Common myeloid progenitor, CD34-positive (primary cell): ENCODE results near the gene GPX3.

Source experiments
- CTCF ChIA-PET: fragments of 350-600 bp; sonication (Branson Sonifier 250); formaldehyde crosslinking; loops from one replicate; lab custom pipeline; 2021; ENCODE audit warnings: antibody characterized with exemption; lab: Charles Lee
- POLR2A ChIA-PET: fragments of 350-600 bp; sonication (Branson Sonifier 250); formaldehyde crosslinking; loops from one replicate; lab custom pipeline; 2021; ENCODE audit warnings: antibody characterized with exemption; lab: Charles Lee
- DNase-seq, 3 donors: peaks; one replicate each; pipeline versions ENCODE4 v3.0.0 to v3.0.0-alpha.2; 2013
- H3K27ac ChIP-seq, 2 experiments: 1 replicate in 1 of 2; 2 replicates in 1 of 2; pipeline ENCODE4 v1.7.0; 2013; ENCODE audit warnings: inconsistent platforms in 2 of 2, low read length in 2 of 2, mild to moderate bottlenecking in 2 of 2, low read depth in 1 of 2, moderate library complexity in 1 of 2; ENCODE audit not compliant: severe bottlenecking in 2 of 2, insufficient read depth in 1 of 2, poor library complexity in 1 of 2
- H3K27me3 ChIP-seq, 5 experiments: replicated peaks in 2 of 5; 1 replicate in 3 of 5; 2 replicates in 2 of 5; pipeline versions ENCODE4 v1.6.1 to v1.7.0; 2013; ENCODE audit warnings: low read length in 4 of 5, mild to moderate bottlenecking in 2 of 5, moderate library complexity in 2 of 5, inconsistent platforms in 1 of 5; ENCODE audit not compliant: insufficient read depth in 5 of 5, control insufficient read depth in 4 of 5
- H3K36me3 ChIP-seq, 4 experiments: 1 replicate in 2 of 4; 2 replicates in 2 of 4; pipeline versions ENCODE4 v1.6.1 to v1.7.0; 2013; ENCODE audit warnings: low read length in 3 of 4, control low read depth in 1 of 4, mild to moderate bottlenecking in 1 of 4; ENCODE audit not compliant: control insufficient read depth in 4 of 4, insufficient read depth in 4 of 4
- H3K4me1 ChIP-seq, 4 experiments: 1 replicate in 3 of 4; 2 replicates in 1 of 4; pipeline versions ENCODE4 v1.6.1 to v1.7.1; 2013; ENCODE audit warnings: low read length in 3 of 4, mild to moderate bottlenecking in 3 of 4, control low read depth in 1 of 4, inconsistent platforms in 1 of 4, moderate library complexity in 1 of 4; ENCODE audit not compliant: control insufficient read depth in 4 of 4, insufficient read depth in 4 of 4; ENCODE audit errors: control extremely low read depth in 1 of 4
- H3K4me3 ChIP-seq, 7 experiments: 1 replicate in 4 of 7; 2 replicates in 3 of 7; pipeline versions ENCODE4 v1.5.1 to v1.7.0; 2013; ENCODE audit warnings: mild to moderate bottlenecking in 7 of 7, low read length in 6 of 7, moderate library complexity in 6 of 7, inconsistent platforms in 2 of 7, low read depth in 2 of 7, control low read depth in 1 of 7; ENCODE audit not compliant: insufficient read depth in 4 of 7, control insufficient read depth in 1 of 7; ENCODE audit errors: extremely low read depth in 1 of 7
- H3K9me3 ChIP-seq, 5 experiments: 1 replicate in 4 of 5; 2 replicates in 1 of 5; pipeline versions ENCODE4 v1.6.1 to v1.7.1; 2013; ENCODE audit warnings: low read length in 4 of 5, mild to moderate bottlenecking in 2 of 5, inconsistent platforms in 1 of 5, low read depth in 1 of 5, moderate library complexity in 1 of 5; ENCODE audit not compliant: control insufficient read depth in 4 of 5, insufficient read depth in 2 of 5; ENCODE audit errors: control extremely low read depth in 1 of 5
- WGBS: methylation state at CpG from one replicate; pipeline ENCODE4 v1.1.5; 2013; ENCODE audit not compliant: insufficient coverage; 5-methylcytosine and 5-hydroxymethylcytosine counted together

Gene GPX3

GRCh38 chr5:151051066-151051930 is 30.9 kb downstream of the GPX3 start:
- CTCF ChIA-PET, result interaction anchor here (0.6 to 45.7 kb wide), 24 partner anchors 9 to 200 kb away, joined by 3 to 1757 read pairs (median 6); partner anchors contain the start of gene CCDC69
- H3K27me3 ChIP-seq, result no peaks in the 10 kb centered on the region
- no peak overlapping the region for H3K27ac ChIP-seq
- H3K4me3 ChIP-seq, result no peak overlapping the region
- H3K9me3 ChIP-seq, result no peaks in the 10 kb centered on the region
- WGBS, result 74% methylated on average over 5 of the region's 6 CpGs
- peak; percentile 84 to 91 (median 86) for DNase-seq
- POLR2A ChIA-PET, result interaction anchor here (1.5 kb wide), 1 partner anchor 64 kb away, joined by 12 read pairs; no protein-coding TSS in a partner anchor
- peaks cover 34 to 92% (median 70%) of the 10 kb centered on the region in 4 experiments for H3K36me3 ChIP-seq
- peaks cover 1 to 13% (median 9%) of the 10 kb centered on the region in 4 experiments for H3K4me1 ChIP-seq

GRCh38 chr5:151051931-151052608 is 31.7 kb downstream of the GPX3 start:
- H3K36me3 ChIP-seq, result peaks cover 30 to 92% (median 69%) of the 10 kb centered on the region in 4 experiments
- ChIA-PET POLR2A (interaction anchor here (1.3 to 1.5 kb wide), 2 partner anchors 46 to 64 kb away, joined by 5 to 12 read pairs; no protein-coding TSS in a partner anchor), CTCF (interaction anchor here (0.6 to 45.7 kb wide), 24 partner anchors 9 to 199 kb away, joined by 3 to 1757 read pairs (median 6); partner anchors contain the start of gene CCDC69)
- H3K4me3 ChIP-seq, result no peak overlapping the region
- peaks cover 1 to 18% (median 11%) of the 10 kb centered on the region in 4 experiments for H3K4me1 ChIP-seq
- WGBS, result 98% methylated on average over 9 of the region's 10 CpGs
- no peak for DNase-seq
- H3K27me3 ChIP-seq, result no peaks in the 10 kb centered on the region
- no peak overlapping the region for H3K27ac ChIP-seq
- no peaks in the 10 kb centered on the region for H3K9me3 ChIP-seq

- no peaks in the 10 kb centered on the region for H3K27me3 ChIP-seq
- H3K4me1 ChIP-seq, result peaks cover 1 to 18% (median 11%) of the 10 kb centered on the region in 4 experiments
- CTCF ChIA-PET, result interaction anchor here (0.6 to 45.7 kb wide), 14 partner anchors 8 to 182 kb away, joined by 3 to 1757 read pairs (median 9); partner anchors contain the start of gene CCDC69
- H3K36me3 ChIP-seq, result peaks cover 28 to 87% (median 64%) of the 10 kb centered on the region in 4 experiments
- no peaks in the 10 kb centered on the region for H3K9me3 ChIP-seq
- 79% methylated on average over 3 of the region's 3 CpGs for WGBS
- no peak overlapping the region for H3K4me3 ChIP-seq
- H3K27ac ChIP-seq, result no peak overlapping the region
- DNase-seq, result no peak
- POLR2A ChIA-PET, result interaction anchor here (1.0 to 1.3 kb wide), 2 partner anchors 45 to 77 kb away, joined by 3 to 5 read pairs; no protein-coding TSS in a partner anchor
Measured at GRCh38 chr5:151052836-151053235, 32.4 kb downstream of the GPX3 start.

GRCh38 chr5:151053796-151054462 is 33.5 kb downstream of the GPX3 start:
- Histone ChIP-seq H3K27me3 (no peaks in the 10 kb centered on the region), H3K9me3 (no peaks in the 10 kb centered on the region), H3K4me3 (no peak overlapping the region), H3K4me1 (peaks cover 1 to 25% (median 19%) of the 10 kb centered on the region in 4 experiments), H3K36me3 (peaks cover 23 to 86% (median 60%) of the 10 kb centered on the region in 4 experiments), H3K27ac (no peak overlapping the region)
- ChIA-PET POLR2A (no interaction called here), CTCF (interaction anchor here (0.6 to 45.7 kb wide), 6 partner anchors 7 to 570 kb away, joined by 3 to 1757 read pairs (median 76); no protein-coding TSS in a partner anchor)
- 100% methylated on average over 2 of the region's 4 CpGs for WGBS
- no peak for DNase-seq

- CTCF ChIA-PET, result interaction anchor here (0.9 to 45.7 kb wide), 6 partner anchors 17 to 194 kb away, joined by 3 to 1757 read pairs (median 4); partner anchors contain the start of gene TNIP1
- WGBS, result 100% methylated on average over 2 of the region's 3 CpGs
- POLR2A ChIA-PET, result no interaction called here
- Histone ChIP-seq H3K4me3 (no peak overlapping the region), H3K9me3 (no peaks in the 10 kb centered on the region), H3K4me1 (peaks cover 1 to 33% (median 27%) of the 10 kb centered on the region in 4 experiments), H3K27me3 (no peaks in the 10 kb centered on the region), H3K27ac (no peak overlapping the region), H3K36me3 (peaks cover 19 to 82% (median 54%) of the 10 kb centered on the region in 4 experiments)
- no peak for DNase-seq
Measured at GRCh38 chr5:151054709-151055108, 34.3 kb downstream of the GPX3 start.

- H3K36me3 ChIP-seq, result peaks cover 16 to 77% (median 51%) of the 10 kb centered on the region in 4 experiments
- WGBS, result 100% methylated on average over 4 of the region's 6 CpGs
Measured at GRCh38 chr5:151055336-151055735, 34.9 kb downstream of the GPX3 start.

More at GRCh38 chr5:151055336-151055735, 34.9 kb downstream of the GPX3 start:
- CTCF ChIA-PET, result interaction anchor here (0.9 to 45.7 kb wide), 6 partner anchors 18 to 194 kb away, joined by 3 to 1757 read pairs (median 4); partner anchors contain the start of gene TNIP1
- no peak for DNase-seq
- POLR2A ChIA-PET, result no interaction called here
- H3K4me3 ChIP-seq, result no peak overlapping the region
- H3K27ac ChIP-seq, result no peak overlapping the region
- H3K4me1 ChIP-seq, result peaks cover 3 to 40% (median 33%) of the 10 kb centered on the region in 4 experiments
- H3K9me3 ChIP-seq, result no peaks in the 10 kb centered on the region
- no peaks in the 10 kb centered on the region for H3K27me3 ChIP-seq
